ENCODE data around the gene BCL2L14. TPM values are rescaled to one million over a fixed set of nuclear protein-coding genes. Genes with fewer than 3 reads are reported as not detected.

BCL2L14 gene
- total RNA-seq, 1 donor from 2014 or later, result 2.6 TPM

DNA sequence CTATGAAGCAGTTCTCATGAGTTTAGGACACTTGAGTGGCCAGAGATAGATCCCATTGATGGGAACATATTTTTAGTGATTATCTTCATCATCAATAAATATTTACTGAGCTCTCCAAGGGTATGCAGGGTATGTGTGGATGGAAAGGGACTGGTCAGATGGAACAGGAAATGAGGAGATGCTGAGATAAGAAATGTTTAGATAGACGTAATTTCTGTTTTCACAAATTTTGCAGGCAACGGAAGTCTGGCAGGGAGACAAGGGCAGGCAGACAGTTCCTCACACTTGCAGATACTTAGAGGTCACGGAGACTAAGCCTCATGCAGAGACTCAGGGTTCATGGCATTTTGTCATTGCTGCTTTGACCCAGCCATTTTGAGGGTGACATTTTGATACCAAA, 24.3 kb downstream of the BCL2L14 start:
- intact Hi-C loops (cut with DNase I), result no loop called here
- ATAC-seq, result peak in 1 of 2 donors; percentile 30
- Histone ChIP-seq H3K4me1 (peaks cover 37% of the 10 kb centered on the region), H3K9me3 (no peaks in the 10 kb centered on the region), H3K27me3 (ENCODE audit: low read depth) (no peaks in the 10 kb centered on the region), H3K36me3 (no peaks in the 10 kb centered on the region), H3K27ac (no peak overlapping the region), H3K4me3 (no peak overlapping the region)
- no peak for DNase-seq
- TF ChIP-seq CTCF (IDR thresholded peaks at IDR 0.05), result no peak

DNA sequence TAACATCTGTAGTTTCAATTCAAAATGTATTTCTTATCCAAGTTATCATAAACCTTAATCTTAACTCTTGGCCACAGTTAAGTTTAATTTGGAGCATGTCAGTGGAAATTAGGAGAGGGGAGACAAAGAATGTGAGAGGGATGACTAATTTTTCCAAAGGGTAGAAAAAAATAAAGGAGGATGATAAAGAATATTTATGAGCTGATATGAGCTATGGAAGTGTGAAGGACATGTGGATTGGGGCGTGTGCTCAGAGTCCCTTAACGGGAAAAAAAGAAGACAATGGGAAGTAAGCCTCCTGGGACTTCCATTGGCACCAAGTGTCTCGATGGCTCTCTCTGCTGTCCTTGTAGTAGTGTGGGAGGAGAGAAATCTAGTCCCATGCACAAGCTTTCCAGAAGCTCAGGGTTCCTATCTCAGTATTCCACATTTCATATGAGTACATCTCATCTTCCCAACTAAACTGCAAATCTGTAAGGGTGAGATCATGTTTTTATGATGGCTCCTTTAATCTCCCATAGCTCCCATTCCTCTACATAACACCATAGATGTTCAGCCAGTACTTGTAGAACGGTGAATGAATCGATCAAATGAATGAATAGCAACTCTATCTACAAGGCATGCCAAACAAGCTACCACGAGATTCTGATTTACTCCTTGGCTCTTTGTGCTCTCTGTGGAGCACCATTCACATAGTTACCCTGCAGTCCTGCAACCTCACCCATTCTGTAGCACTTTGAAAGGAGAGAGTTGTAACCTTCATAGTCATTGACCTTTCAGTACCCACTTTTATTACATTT, 27.4 kb downstream of the BCL2L14 start:
- ATAC-seq, result no peak
- Histone ChIP-seq H3K9me3 (no peaks in the 10 kb centered on the region), H3K36me3 (no peaks in the 10 kb centered on the region), H3K4me1 (peaks cover 19% of the 10 kb centered on the region), H3K27me3 (ENCODE audit: low read depth) (no peaks in the 10 kb centered on the region), H3K4me3 (no peak overlapping the region), H3K27ac (no peak overlapping the region)
- DNase-seq, result no peak
- TF ChIP-seq CTCF (IDR thresholded peaks at IDR 0.05), result no peak
- intact Hi-C loops (cut with DNase I), result no loop called here

DNA sequence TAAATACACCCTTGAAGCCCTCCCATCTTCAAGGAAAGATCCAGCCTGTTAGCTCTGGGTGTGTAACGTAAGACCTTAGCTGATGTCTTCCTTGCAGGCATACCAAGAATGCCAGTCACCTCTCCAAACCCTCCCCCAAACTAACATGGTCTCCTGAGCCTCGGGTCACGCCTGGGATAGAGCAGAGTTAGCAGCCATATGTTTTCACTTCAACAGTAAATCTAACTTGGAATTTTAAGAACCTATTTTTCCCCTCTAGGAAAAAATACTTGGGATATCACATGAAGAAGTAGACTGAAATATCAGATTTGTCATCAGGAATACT, 27.9 kb downstream of the BCL2L14 start:
- no peaks in the 10 kb centered on the region for H3K36me3 ChIP-seq
- H3K4me3 ChIP-seq, result no peak overlapping the region
- no peak for TF ChIP-seq CTCF (IDR thresholded peaks at IDR 0.05)
- peaks cover 18% of the 10 kb centered on the region for H3K4me1 ChIP-seq
- intact Hi-C loops (cut with DNase I), result no loop called here
- no peaks in the 10 kb centered on the region for H3K27me3 ChIP-seq (ENCODE audit: low read depth)
- no peak overlapping the region for H3K27ac ChIP-seq
- DNase-seq, result no peak
- no peaks in the 10 kb centered on the region for H3K9me3 ChIP-seq
- peak in 1 of 2 donors; percentile 42 for ATAC-seq

DNA sequence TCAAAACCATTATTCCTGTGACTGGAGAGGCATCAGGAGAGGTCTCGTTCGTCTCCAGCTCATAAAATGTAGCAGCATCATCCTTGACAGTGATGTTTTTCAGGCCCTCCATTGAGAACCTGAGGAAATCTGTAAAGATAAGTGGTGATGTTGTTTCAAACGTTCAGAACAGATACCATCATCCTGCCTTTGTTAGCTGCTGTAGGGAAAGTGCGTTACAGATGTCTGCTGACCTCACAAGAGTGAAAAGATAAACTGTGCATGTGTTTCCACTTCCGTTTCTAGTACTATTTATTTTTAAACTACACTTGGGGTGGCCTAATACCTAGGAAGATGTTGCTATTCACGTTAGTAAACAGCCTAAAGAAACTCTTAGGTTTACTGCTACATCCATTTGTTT, 28.4 kb downstream of the BCL2L14 start:
- Histone ChIP-seq H3K4me1 (peaks cover 18% of the 10 kb centered on the region), H3K4me3 (no peak overlapping the region), H3K9me3 (no peaks in the 10 kb centered on the region), H3K27ac (no peak overlapping the region), H3K27me3 (ENCODE audit: low read depth) (no peaks in the 10 kb centered on the region), H3K36me3 (no peaks in the 10 kb centered on the region)
- no peak for DNase-seq
- no peak for TF ChIP-seq CTCF (IDR thresholded peaks at IDR 0.05)
- intact Hi-C loops (cut with DNase I), result no loop called here
- ATAC-seq, result no peak

DNA sequence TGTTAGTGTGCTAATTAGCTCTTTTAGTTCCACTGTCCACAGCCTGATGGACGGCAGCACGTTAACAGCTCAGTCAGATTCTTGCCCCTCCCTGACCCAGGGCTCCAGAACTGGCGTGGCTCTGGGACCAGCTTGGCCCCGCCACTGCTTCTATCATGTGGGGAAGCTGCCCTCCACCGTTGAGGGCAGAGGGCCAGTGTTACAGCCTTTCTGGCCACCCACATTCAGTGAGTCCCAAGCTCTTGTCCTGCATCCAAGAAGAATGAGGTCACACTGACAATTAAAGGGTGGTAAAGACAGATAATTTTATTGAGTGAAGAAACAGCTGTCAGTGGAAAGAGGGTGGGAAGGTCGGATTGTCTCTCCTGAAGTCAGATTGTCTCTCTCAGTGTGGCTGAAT, 36.9 kb downstream of the BCL2L14 start:
- TF ChIP-seq CTCF (IDR thresholded peaks at IDR 0.05), result no peak
- DNase-seq, result no peak
- ATAC-seq, result no peak
- Histone ChIP-seq H3K36me3 (no peaks in the 10 kb centered on the region), H3K27ac (no peak overlapping the region), H3K27me3 (ENCODE audit: low read depth) (no peaks in the 10 kb centered on the region), H3K9me3 (peaks cover 17% of the 10 kb centered on the region), H3K4me1 (no peaks in the 10 kb centered on the region), H3K4me3 (no peak overlapping the region)
- intact Hi-C loops (cut with DNase I), result no loop called here

All from lower lobe of right lung (tissue), 2 donors.